ENCODE results near the gene IQGAP1.

DNA sequence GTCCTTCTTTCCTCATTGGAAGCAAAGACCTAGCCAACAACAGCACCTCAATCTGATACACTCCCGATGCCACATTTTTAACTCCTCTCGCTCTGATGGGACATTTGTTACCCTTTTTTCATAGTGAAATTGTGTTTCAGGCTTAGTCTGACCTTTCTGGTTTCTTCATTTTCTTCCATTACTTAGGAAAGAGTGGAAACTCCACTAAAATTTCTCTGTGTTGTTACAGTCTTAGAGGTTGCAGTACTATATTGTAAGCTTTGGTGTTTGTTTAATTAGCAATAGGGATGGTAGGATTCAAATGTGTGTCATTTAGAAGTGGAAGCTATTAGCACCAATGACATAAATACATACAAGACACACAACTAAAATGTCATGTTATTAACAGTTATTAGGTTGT, 112.1 kb downstream of the IQGAP1 start:
- TF ChIP-seq CTCF (optimal IDR thresholded peaks at IDR 0.05 in 1 of 3, IDR thresholded peaks at IDR 0.05 in 1 of 3, conservative IDR thresholded peaks at IDR 0.05 in 1 of 3; ENCODE audit: extremely low read depth in 1 of 3, insufficient read depth in 2 of 3, low read length in 3 of 3) (no peak), EZH2 (IDR thresholded peaks at IDR 0.05; ENCODE audit: low read length) (no peak)
